PFSK-1 (cell line): ENCODE measurements around the gene CDCA3.

ENCODE experiments used
- FOXP2 ChIP-seq: optimal IDR thresholded peaks from 2 replicates; pipeline ENCODE3; 2011; ENCODE audit warnings: borderline replicate concordance, control low read depth, inconsistent platforms; ENCODE audit not compliant: insufficient read depth; ENCODE audit errors: extremely low read length, extremely low read depth
- POLR2AphosphoS5 ChIP-seq: IDR thresholded peaks from 2 replicates; pipeline ENCODE4 v1.6.1; 2012; ENCODE audit warnings: low read depth, mild to moderate bottlenecking, control low read depth, low read length, moderate library complexity
- SIN3A ChIP-seq: IDR thresholded peaks from 2 replicates; pipeline ENCODE4 v1.6.1; 2012; ENCODE audit warnings: mild to moderate bottlenecking, low read length, moderate library complexity, borderline replicate concordance; ENCODE audit not compliant: insufficient read depth
- TAF1 ChIP-seq: IDR thresholded peaks from 2 replicates; pipeline ENCODE4 v1.6.1; 2012; ENCODE audit warnings: low read length, control low read depth, borderline replicate concordance; ENCODE audit not compliant: insufficient read depth
- TF ChIP-seq, protein P1 (sequence below), 2 experiments: IDR thresholded peaks; 2 replicates each; pipeline versions ENCODE4 v1.6.1 to v1.8.0; 2011 to 2012; ENCODE audit warnings: low read depth in 2 of 2, low read length in 2 of 2, control low read depth in 1 of 2, inconsistent platforms in 1 of 2, mild to moderate bottlenecking in 1 of 2, moderate library complexity in 1 of 2; ENCODE audit not compliant: insufficient read depth in 1 of 2

CDCA3 gene

DNA sequence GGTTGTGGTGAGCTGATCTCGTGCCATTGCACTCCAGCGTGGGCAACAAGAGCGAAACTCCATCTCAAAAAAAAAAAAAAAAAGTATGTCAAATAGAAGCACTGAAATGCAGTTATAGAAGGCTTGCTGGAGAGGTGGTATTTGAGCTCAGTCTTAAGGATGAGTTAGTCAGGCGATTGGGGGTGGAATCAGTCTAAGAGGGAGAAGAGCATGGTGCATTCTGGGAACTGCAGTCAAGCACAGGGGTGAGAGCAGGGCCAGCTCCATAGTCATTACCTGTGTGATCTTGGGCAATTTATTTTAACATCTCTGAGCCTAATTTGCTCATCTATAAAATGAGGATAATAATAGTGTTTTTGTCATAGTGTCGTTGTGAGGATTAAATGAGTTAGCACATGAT is 16.2 kb downstream of the CDCA3 start:
- TF ChIP-seq SIN3A, result no peak
- no peak for TF ChIP-seq TAF1
- TF ChIP-seq, protein P1, sequence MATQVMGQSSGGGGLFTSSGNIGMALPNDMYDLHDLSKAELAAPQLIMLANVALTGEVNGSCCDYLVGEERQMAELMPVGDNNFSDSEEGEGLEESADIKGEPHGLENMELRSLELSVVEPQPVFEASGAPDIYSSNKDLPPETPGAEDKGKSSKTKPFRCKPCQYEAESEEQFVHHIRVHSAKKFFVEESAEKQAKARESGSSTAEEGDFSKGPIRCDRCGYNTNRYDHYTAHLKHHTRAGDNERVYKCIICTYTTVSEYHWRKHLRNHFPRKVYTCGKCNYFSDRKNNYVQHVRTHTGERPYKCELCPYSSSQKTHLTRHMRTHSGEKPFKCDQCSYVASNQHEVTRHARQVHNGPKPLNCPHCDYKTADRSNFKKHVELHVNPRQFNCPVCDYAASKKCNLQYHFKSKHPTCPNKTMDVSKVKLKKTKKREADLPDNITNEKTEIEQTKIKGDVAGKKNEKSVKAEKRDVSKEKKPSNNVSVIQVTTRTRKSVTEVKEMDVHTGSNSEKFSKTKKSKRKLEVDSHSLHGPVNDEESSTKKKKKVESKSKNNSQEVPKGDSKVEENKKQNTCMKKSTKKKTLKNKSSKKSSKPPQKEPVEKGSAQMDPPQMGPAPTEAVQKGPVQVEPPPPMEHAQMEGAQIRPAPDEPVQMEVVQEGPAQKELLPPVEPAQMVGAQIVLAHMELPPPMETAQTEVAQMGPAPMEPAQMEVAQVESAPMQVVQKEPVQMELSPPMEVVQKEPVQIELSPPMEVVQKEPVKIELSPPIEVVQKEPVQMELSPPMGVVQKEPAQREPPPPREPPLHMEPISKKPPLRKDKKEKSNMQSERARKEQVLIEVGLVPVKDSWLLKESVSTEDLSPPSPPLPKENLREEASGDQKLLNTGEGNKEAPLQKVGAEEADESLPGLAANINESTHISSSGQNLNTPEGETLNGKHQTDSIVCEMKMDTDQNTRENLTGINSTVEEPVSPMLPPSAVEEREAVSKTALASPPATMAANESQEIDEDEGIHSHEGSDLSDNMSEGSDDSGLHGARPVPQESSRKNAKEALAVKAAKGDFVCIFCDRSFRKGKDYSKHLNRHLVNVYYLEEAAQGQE (IDR thresholded peaks at IDR 0.05; ENCODE audit: insufficient read depth in 1 of 2, low read depth in 2 of 2, low read length in 2 of 2), result no peak
- no peak for TF ChIP-seq POLR2AphosphoS5
- no peak for TF ChIP-seq FOXP2

DNA sequence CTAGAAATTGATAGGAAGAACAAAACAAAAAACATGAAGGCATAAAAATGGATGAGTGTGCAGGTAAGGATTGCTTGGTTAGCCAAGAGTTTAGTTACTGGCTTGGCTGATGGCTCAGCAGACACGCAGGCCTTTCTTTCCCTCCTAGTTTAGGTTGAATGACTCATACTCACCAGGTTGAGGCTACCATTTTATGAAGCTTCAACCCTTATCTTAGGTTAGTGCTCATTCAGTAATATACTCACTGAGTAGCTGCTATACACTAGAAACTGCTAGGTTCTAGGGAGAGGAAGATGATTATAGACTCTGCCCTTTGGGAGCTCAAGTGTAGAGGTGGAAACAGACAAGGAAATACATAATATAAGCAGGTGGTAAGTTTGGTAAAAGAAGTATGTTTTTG is 16.8 kb downstream of the CDCA3 start:
- TF ChIP-seq, protein P1 (IDR thresholded peaks at IDR 0.05; ENCODE audit: insufficient read depth in 1 of 2, low read depth in 2 of 2, low read length in 2 of 2), result no peak
- TF ChIP-seq SIN3A (no peak), FOXP2 (no peak), TAF1 (no peak), POLR2AphosphoS5 (no peak)

DNA sequence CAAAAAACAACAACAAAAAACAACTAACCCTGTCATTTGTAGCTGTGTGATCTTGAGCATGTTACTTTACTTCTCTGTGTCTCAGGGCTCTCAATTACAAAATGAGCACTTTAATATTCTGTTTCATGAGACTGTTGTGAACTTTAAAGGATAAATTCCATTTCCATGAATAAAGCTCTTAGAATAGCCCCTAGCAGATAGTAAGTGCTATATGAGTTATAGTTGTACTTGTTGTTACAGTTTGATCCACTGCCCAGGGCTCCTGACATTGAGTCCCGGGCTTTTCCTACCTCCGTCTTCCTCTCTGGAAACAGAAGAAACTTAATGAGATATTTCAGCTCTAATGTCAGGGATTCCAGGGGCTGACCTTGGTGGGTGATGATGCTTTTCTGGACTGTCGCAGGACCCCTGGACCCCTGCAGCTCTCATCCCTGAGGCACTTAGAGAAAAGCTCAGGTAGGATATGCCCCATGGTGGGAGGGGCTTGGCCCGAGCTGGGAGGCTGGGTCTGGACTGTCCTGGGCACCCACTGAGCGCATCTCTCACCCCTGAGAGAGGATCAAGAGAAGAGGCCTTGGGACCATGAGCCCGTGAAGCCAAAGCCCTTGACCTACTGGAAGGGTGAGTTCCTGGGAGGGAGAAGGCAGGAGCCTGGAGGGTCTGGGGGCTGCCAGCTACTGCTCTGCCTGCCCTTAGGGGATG is 17.7 kb downstream of the CDCA3 start:
- TF ChIP-seq SIN3A, result no peak
- TF ChIP-seq POLR2AphosphoS5, result no peak
- TF ChIP-seq TAF1, result no peak
- TF ChIP-seq, protein P1 (IDR thresholded peaks at IDR 0.05; ENCODE audit: insufficient read depth in 1 of 2, low read depth in 2 of 2, low read length in 2 of 2), result no peak
- no peak for TF ChIP-seq FOXP2

DNA sequence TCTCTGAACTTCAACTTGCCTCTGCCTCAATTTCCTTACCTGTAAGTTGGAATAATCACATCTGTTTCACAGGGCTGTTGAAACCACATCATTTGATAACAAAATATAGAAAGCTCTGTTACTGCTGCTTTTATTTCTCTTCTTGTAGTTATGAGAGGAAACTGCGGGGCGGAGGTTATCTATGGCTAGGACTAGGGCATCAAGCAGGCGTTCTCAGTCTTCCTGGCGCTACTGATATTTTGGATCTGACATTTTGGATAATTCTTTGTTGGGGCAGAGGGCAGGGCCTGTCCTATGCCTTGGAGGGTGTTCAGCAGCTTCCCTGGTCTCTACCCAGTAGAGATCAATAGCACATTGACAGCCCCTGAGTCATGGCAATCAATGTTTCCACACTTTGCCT is 19.0 kb downstream of the CDCA3 start:
- no peak for TF ChIP-seq TAF1
- TF ChIP-seq FOXP2, result no peak
- TF ChIP-seq, protein P1 (IDR thresholded peaks at IDR 0.05; ENCODE audit: insufficient read depth in 1 of 2, low read depth in 2 of 2, low read length in 2 of 2), result no peak
- TF ChIP-seq SIN3A, result no peak
- TF ChIP-seq POLR2AphosphoS5, result no peak

DNA sequence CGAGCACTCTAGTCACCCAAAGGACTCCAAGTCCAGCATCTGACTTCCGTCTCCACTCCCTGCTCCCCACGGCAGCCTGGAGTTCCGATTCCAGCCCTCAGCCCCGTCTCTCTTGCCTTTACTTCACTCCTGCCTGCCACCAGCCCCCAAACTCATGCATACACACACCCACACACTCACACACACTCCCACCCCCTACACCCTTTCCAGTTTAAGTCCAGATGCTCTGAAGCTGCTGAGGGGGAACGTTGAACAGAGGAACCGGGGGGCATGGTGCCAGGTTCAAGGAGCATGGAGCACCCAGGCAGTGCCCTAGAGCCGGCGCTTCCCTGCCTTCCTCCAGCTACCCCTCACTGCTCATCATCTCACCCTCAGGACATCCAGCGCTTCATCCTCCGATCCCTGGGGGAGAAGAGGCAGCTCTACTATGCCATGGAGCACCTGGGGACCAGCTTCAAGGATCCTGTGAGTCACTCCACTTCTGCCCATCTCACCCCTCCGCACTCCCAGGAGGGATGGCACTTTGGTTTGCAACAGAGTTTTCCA is 19.6 kb downstream of the CDCA3 start:
- TF ChIP-seq, protein P1 (IDR thresholded peaks at IDR 0.05; ENCODE audit: insufficient read depth in 1 of 2, low read depth in 2 of 2, low read length in 2 of 2), result no peak
- TF ChIP-seq POLR2AphosphoS5 (no peak), TAF1 (no peak), SIN3A (no peak), FOXP2 (no peak)
